Stimulated activated naive B cell treated with anti-CD40 and anti-IgM and Interleukin-4, amounts not matched to agents 10 μg/mL and 1 μg/mL and 100 μg/mL, for 72 hours (primary cell): ENCODE results near the gene RALGDS.

Experiments
- ATAC-seq, 2 donors: fragments of 150-1000 bp; cut with Tn5 transposase; replicated peaks; 2 replicates each; pipeline ENCODE4 v1.10.0; 2021; ENCODE audit warnings: moderate library complexity in 1 of 2
- DNase-seq: peaks from one replicate; pipeline ENCODE4 v3.0.0; 2021
- H3K27ac Mint-ChIP-seq: one replicate; pipeline ENCODE4 v1.8.0; 2022; ENCODE audit warnings: mild to moderate bottlenecking, mixed read lengths
- H3K27me3 Mint-ChIP-seq, 2 donors: one replicate each; pipeline ENCODE4 v1.8.0; 2022; ENCODE audit warnings: mixed read lengths in 2 of 2
- H3K36me3 Mint-ChIP-seq, 2 donors: one replicate each; pipeline ENCODE4 v1.8.0; 2022; ENCODE audit warnings: mixed read lengths in 2 of 2, mild to moderate bottlenecking in 1 of 2
- H3K4me1 Mint-ChIP-seq, 2 donors: one replicate each; pipeline ENCODE4 v1.8.0; 2022; ENCODE audit warnings: mixed read lengths in 2 of 2, mild to moderate bottlenecking in 1 of 2
- H3K4me3 Mint-ChIP-seq, 2 donors: one replicate each; pipeline ENCODE4 v1.8.0; 2022; ENCODE audit warnings: mild to moderate bottlenecking in 2 of 2, mixed read lengths in 2 of 2, moderate library complexity in 1 of 2
- H3K9me3 Mint-ChIP-seq, 2 donors: one replicate each; pipeline ENCODE4 v1.8.0; 2022; ENCODE audit warnings: mixed read lengths in 2 of 2, mild to moderate bottlenecking in 1 of 2

RALGDS gene

GRCh38 chr9:133134388-133135145 is 13.5 kb upstream of the RALGDS start:
- peaks cover 4 to 8% of the 10 kb centered on the region in 2 donors for H3K36me3 Mint-ChIP-seq

GRCh38 chr9:133133681-133134387 is 12.8 kb upstream of the RALGDS start:
- Mint-ChIP-seq H3K4me1 (peaks cover 34 to 64% of the 10 kb centered on the region in 2 donors), H3K27me3 (no peaks in the 10 kb centered on the region), H3K4me3 (peak overlapping the region; percentile 19 to 23), H3K36me3 (peaks cover 5 to 8% of the 10 kb centered on the region in 2 donors), H3K27ac (peak overlapping the region; percentile 92), H3K9me3 (no peaks in the 10 kb centered on the region)
- peak; percentile 95 to 97 for ATAC-seq
- DNase-seq = peak; percentile 75

More at GRCh38 chr9:133134388-133135145, 13.5 kb upstream of the RALGDS start:
- DNase-seq (no peak), ATAC-seq (no peak)
- Mint-ChIP-seq H3K9me3 (no peaks in the 10 kb centered on the region), H3K4me3 (no peak overlapping the region), H3K27me3 (no peaks in the 10 kb centered on the region), H3K27ac (peak overlapping the region; percentile 92), H3K4me1 (peaks cover 36 to 68% of the 10 kb centered on the region in 2 donors)

GRCh38 chr9:133132174-133132573 is 11.1 kb upstream of the RALGDS start:
- H3K36me3 Mint-ChIP-seq = peaks cover 4% of the 10 kb centered on the region in 2 donors
- no peaks in the 10 kb centered on the region for H3K9me3 Mint-ChIP-seq
- ATAC-seq (no peak), DNase-seq (no peak)
- no peaks in the 10 kb centered on the region for H3K27me3 Mint-ChIP-seq
- peaks cover 39 to 68% of the 10 kb centered on the region in 2 donors for H3K4me1 Mint-ChIP-seq
- H3K4me3 Mint-ChIP-seq = no peak overlapping the region
- H3K27ac Mint-ChIP-seq = peak overlapping the region; percentile 94

DNA sequence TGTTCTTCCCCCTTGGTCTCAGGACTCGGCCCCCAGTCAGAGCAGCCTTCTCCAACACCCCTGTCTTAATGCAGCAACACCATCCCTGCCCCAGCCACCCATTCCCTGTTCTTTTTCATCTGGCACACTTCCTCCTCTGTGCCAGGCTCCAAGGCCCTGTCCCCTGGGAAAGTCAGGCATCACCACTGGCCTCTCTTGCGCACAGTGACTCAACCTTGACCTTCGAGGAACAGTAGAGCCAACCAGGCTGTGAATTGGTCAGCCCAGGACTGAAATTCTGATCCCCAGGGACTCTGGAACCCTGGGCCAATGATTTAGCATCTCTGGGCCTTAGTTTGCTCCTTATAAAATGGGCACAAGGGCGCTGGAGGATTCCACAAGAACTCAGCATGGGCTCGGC is 10.5 kb upstream of the RALGDS start:
- peaks cover 43 to 69% of the 10 kb centered on the region in 2 donors for H3K4me1 Mint-ChIP-seq
- peaks cover 3% of the 10 kb centered on the region in 2 donors for H3K36me3 Mint-ChIP-seq
- H3K27ac Mint-ChIP-seq = peak overlapping the region; percentile 94
- DNase-seq (no peak), ATAC-seq (no peak)
- no peaks in the 10 kb centered on the region for H3K9me3 Mint-ChIP-seq
- no peaks in the 10 kb centered on the region for H3K27me3 Mint-ChIP-seq
- peak overlapping the region; percentile 12 to 61 for H3K4me3 Mint-ChIP-seq

- Mint-ChIP-seq H3K9me3 (no peaks in the 10 kb centered on the region), H3K4me3 (peak overlapping the region; percentile 76), H3K27me3 (no peaks in the 10 kb centered on the region), H3K4me1 (peaks cover 43 to 73% of the 10 kb centered on the region in 2 donors), H3K36me3 (peaks cover 0 to 3% of the 10 kb centered on the region in 2 donors), H3K27ac (peak overlapping the region; percentile 83)
- DNase-seq (no peak), ATAC-seq (peak; percentile 66 to 67)
Observed at GRCh38 chr9:133130685-133131244, 9.7 kb upstream of the RALGDS start.

GRCh38 chr9:133129001-133129795 is 8.2 kb upstream of the RALGDS start:
- Mint-ChIP-seq H3K4me3 (no peak overlapping the region), H3K9me3 (no peaks in the 10 kb centered on the region), H3K27me3 (no peaks in the 10 kb centered on the region), H3K27ac (no peak overlapping the region), H3K4me1 (peaks cover 51 to 75% of the 10 kb centered on the region in 2 donors), H3K36me3 (peaks cover 0 to 3% of the 10 kb centered on the region in 2 donors)
- no peak for DNase-seq
- ATAC-seq = no peak

DNA sequence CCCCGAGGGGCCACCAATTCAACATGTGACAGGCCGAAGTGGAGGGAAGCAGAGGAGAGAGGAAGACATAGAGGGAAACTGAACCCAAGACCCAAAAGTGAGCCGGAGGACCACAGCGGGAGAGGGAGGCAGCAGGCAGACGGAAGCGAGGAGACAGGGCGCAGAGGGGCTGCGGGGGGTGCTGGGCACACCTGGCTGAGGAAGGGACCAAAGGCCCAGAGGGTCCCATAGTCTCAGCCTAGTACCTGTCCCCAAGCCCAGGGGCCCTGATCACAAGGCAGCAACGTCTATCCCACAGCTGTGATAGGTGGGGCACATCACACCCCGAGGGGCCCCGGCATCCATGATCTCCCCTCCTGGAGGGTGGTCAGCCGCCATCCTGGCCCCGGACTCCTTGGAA is 7.1 kb upstream of the RALGDS start:
- Mint-ChIP-seq H3K4me3 (no peak overlapping the region), H3K27me3 (no peaks in the 10 kb centered on the region), H3K4me1 (peaks cover 51 to 75% of the 10 kb centered on the region in 2 donors), H3K36me3 (peaks cover 0 to 4% of the 10 kb centered on the region in 2 donors), H3K9me3 (no peaks in the 10 kb centered on the region), H3K27ac (no peak overlapping the region)
- ATAC-seq (no peak), DNase-seq (no peak)

DNA sequence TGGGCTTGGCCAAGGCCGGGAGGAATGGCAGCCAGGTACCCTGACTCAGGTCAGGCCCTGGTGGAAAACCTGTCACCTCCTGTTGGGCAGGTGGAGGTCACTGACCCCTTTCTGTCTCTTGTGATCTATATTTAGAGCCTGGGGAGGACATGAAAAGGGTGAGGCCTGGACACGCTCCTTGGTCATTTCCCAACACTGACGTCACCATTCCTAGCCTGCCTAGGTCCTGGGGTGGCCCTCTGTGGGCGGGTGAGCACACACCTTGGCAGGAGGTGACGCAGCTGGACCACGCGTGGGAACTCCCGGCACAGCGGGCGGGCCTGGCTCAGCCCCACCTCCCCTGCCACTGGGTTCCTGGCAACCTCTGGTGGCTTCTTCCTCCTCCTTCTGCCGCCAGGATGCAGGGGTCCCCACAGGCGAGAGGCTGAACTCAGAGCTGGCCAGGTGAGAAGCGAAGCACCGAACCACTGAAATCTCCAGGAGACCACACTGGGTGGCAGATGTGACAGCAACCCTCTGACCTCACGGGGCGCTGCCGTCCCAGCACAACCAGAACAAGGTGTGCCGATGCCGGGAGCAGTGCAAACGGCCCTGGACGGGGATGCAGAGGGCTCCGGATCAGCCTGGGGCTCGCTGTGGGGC is 6.4 kb upstream of the RALGDS start:
- no peaks in the 10 kb centered on the region for H3K9me3 Mint-ChIP-seq
- H3K27me3 Mint-ChIP-seq = no peaks in the 10 kb centered on the region
- ATAC-seq (no peak), DNase-seq (no peak)
- peaks cover 51 to 69% of the 10 kb centered on the region in 2 donors for H3K4me1 Mint-ChIP-seq
- H3K4me3 Mint-ChIP-seq = peak overlapping the region; percentile 23 to 60
- H3K36me3 Mint-ChIP-seq = peaks cover 0 to 4% of the 10 kb centered on the region in 2 donors
- no peak overlapping the region for H3K27ac Mint-ChIP-seq

GRCh38 chr9:133126697-133127339 is 5.8 kb upstream of the RALGDS start:
- H3K36me3 Mint-ChIP-seq = peaks cover 0 to 4% of the 10 kb centered on the region in 2 donors
- no peaks in the 10 kb centered on the region for H3K27me3 Mint-ChIP-seq
- H3K27ac Mint-ChIP-seq = peak overlapping the region; percentile 94
- ATAC-seq = no peak
- no peak for DNase-seq
- peak overlapping the region; percentile 78 to 84 for H3K4me3 Mint-ChIP-seq
- H3K9me3 Mint-ChIP-seq = no peaks in the 10 kb centered on the region
- H3K4me1 Mint-ChIP-seq = peaks cover 48 to 66% of the 10 kb centered on the region in 2 donors

DNA sequence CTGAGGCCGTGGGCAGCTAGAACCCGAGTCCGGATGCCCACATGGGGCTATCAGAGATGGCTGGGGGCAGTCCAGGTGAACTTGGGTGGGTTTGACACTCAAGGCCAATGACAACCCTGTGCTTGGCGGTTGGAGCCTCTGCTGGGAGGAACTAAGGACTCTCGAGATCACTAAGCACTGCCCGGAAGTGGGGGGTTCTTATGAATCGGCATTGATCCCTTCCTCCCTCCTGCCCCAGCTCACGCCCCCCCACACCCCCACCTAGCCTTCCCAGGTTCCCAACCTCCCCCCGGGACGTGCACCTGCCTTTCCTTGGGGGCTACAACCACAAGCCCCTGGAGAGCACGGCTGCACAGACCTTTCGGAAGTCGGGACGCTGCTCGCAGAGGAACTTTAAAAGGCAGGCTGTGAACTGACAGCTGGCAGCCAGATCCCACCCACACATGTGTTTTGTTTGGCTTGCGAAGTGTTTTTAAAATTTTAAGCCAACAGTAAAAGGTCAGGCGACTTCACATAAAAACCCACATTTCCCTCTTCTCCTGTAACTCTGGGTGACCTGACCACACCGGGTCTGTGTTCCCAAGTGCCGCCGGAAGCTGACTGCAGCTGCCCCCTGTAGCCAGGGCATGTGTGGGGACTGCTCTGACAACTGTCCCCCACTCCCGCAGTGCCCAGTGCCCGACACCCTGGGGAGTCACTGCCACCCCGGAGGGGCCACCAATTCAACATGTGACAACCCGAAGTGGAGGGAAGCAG is 5.1 kb upstream of the RALGDS start:
- peak overlapping the region; percentile 94 for H3K27ac Mint-ChIP-seq
- peak overlapping the region; percentile 78 to 84 for H3K4me3 Mint-ChIP-seq
- DNase-seq (peak; percentile 58), ATAC-seq (peak; percentile 70 to 72)
- no peaks in the 10 kb centered on the region for H3K9me3 Mint-ChIP-seq
- H3K4me1 Mint-ChIP-seq = peaks cover 47 to 65% of the 10 kb centered on the region in 2 donors
- no peaks in the 10 kb centered on the region for H3K27me3 Mint-ChIP-seq
- H3K36me3 Mint-ChIP-seq = peaks cover 0 to 4% of the 10 kb centered on the region in 2 donors

GRCh38 chr9:133124907-133125275 is 3.9 kb upstream of the RALGDS start:
- Mint-ChIP-seq H3K27ac (peak overlapping the region; percentile 49), H3K4me3 (no peak overlapping the region), H3K9me3 (no peaks in the 10 kb centered on the region), H3K4me1 (peaks cover 46 to 62% of the 10 kb centered on the region in 2 donors), H3K27me3 (no peaks in the 10 kb centered on the region), H3K36me3 (peaks cover 0 to 4% of the 10 kb centered on the region in 2 donors)
- DNase-seq (no peak), ATAC-seq (no peak)

- peaks cover 49 to 68% of the 10 kb centered on the region in 2 donors for H3K4me1 Mint-ChIP-seq
- DNase-seq (no peak), ATAC-seq (no peak)
- no peak overlapping the region for H3K4me3 Mint-ChIP-seq
- H3K27me3 Mint-ChIP-seq = no peaks in the 10 kb centered on the region
- peaks cover 0 to 2% of the 10 kb centered on the region in 2 donors for H3K36me3 Mint-ChIP-seq
- no peaks in the 10 kb centered on the region for H3K9me3 Mint-ChIP-seq
- peak overlapping the region; percentile 49 for H3K27ac Mint-ChIP-seq
Observed at GRCh38 chr9:133124123-133124906, 3.3 kb upstream of the RALGDS start.
